ENCODE data around the gene ZNF593OS. TPM values are rescaled to one million over a fixed set of nuclear protein-coding genes. Genes with fewer than 3 reads are reported as not detected.

The ZNF593OS gene
- total RNA-seq, 1 donor from 2014 or later = not detected

- TF ChIP-seq CTCF (IDR thresholded peaks at IDR 0.05; ENCODE audit: insufficient read depth, low read length, poor library complexity, severe bottlenecking) = peak; percentile 85
These were observed 1.8 kb downstream of the ZNF593OS start, which contains the start of gene ZNF593 for GRCh38 chr1:26169669-26170471. Gene ZNF593 (plus strand): TSS chr1:26169908. CDS start chr1:26169984, 76 bp downstream.

GRCh38 chr1:26169198-26169554 lies 2.5 kb downstream of the ZNF593OS start:
- Histone ChIP-seq H3K36me3 (ENCODE audit: control insufficient read depth, insufficient read depth, low read length) (no peaks in the 10 kb centered on the region), H3K4me3 (ENCODE audit: low read depth, low read length) (no peak overlapping the region), H3K27me3 (ENCODE audit: control insufficient read depth, insufficient read depth, low read length) (no peaks in the 10 kb centered on the region)
- DNase-seq (ENCODE audit: low read depth) = no peak
- TF ChIP-seq CTCF (IDR thresholded peaks at IDR 0.05; ENCODE audit: insufficient read depth, low read length, poor library complexity, severe bottlenecking) = no peak

More at GRCh38 chr1:26169669-26170471, 1.8 kb downstream of the ZNF593OS start, which contains the start of gene ZNF593:
- H3K36me3 ChIP-seq (ENCODE audit: control insufficient read depth, insufficient read depth, low read length) = no peaks in the 10 kb centered on the region
- no peaks in the 10 kb centered on the region for H3K27me3 ChIP-seq (ENCODE audit: control insufficient read depth, insufficient read depth, low read length)
- H3K4me3 ChIP-seq (ENCODE audit: low read depth, low read length) = peak within 1 kb of the TSS; percentile 76
- peak; percentile 49 for DNase-seq (ENCODE audit: low read depth)

GRCh38 chr1:26168410-26169197 lies 3.0 kb downstream of the ZNF593OS start, which contains the start of gene C1orf232:
Gene C1orf232 (minus strand): TSS chr1:26168963. CDS start chr1:26168499, 464 bp downstream.
- H3K4me3 ChIP-seq (ENCODE audit: low read depth, low read length) = peak within 1 kb of the TSS; percentile 76
- H3K36me3 ChIP-seq (ENCODE audit: control insufficient read depth, insufficient read depth, low read length) = no peaks in the 10 kb centered on the region
- H3K27me3 ChIP-seq (ENCODE audit: control insufficient read depth, insufficient read depth, low read length) = peaks cover 5% of the 10 kb centered on the region
- no peak for TF ChIP-seq CTCF (IDR thresholded peaks at IDR 0.05; ENCODE audit: insufficient read depth, low read length, poor library complexity, severe bottlenecking)
- no peak for DNase-seq (ENCODE audit: low read depth)

GRCh38 chr1:26166719-26167281 lies 4.8 kb downstream of the ZNF593OS start:
- no peak overlapping the region for H3K4me3 ChIP-seq (ENCODE audit: low read depth, low read length)
- DNase-seq (ENCODE audit: low read depth) = no peak
- no peaks in the 10 kb centered on the region for H3K36me3 ChIP-seq (ENCODE audit: control insufficient read depth, insufficient read depth, low read length)
- TF ChIP-seq CTCF (IDR thresholded peaks at IDR 0.05; ENCODE audit: insufficient read depth, low read length, poor library complexity, severe bottlenecking) = no peak
- H3K27me3 ChIP-seq (ENCODE audit: control insufficient read depth, insufficient read depth, low read length) = peaks cover 15% of the 10 kb centered on the region

GRCh38 chr1:26164861-26165842 lies 6.5 kb downstream of the ZNF593OS start:
- Histone ChIP-seq H3K36me3 (ENCODE audit: control insufficient read depth, insufficient read depth, low read length) (no peaks in the 10 kb centered on the region), H3K4me3 (ENCODE audit: low read depth, low read length) (no peak overlapping the region), H3K27me3 (ENCODE audit: control insufficient read depth, insufficient read depth, low read length) (peaks cover 26% of the 10 kb centered on the region)
- no peak for TF ChIP-seq CTCF (IDR thresholded peaks at IDR 0.05; ENCODE audit: insufficient read depth, low read length, poor library complexity, severe bottlenecking)
- no peak for DNase-seq (ENCODE audit: low read depth)

All from kidney epithelial cell (primary cell).